Activated naive CD4-positive, alpha-beta T cell treated with anti-CD3 and anti-CD28 coated beads, Interleukin-2, amount 50 U/mL, for 72 hours (primary cell): ENCODE measurements around the gene DAZAP1. TPM values are rescaled to one million over a fixed set of nuclear protein-coding genes. Genes with fewer than 3 reads are reported as not detected.

Source experiments
- ATAC-seq, 2 donors: fragments of 150-1000 bp; cut with Tn5 transposase; 2 replicates each; pipeline ENCODE4 v1.10.0; 2021; ENCODE audit warnings: mild to moderate bottlenecking in 2 of 2, moderate library complexity in 2 of 2
- DNase-seq, 2 donors: peaks; one replicate each; pipeline ENCODE4 v3.0.0; 2021 to 2022; ENCODE audit warnings: low spot score in 2 of 2
- H3K27ac Mint-ChIP-seq, 2 donors: one replicate each; pipeline ENCODE4 v1.8.0; 2022; ENCODE audit warnings: mild to moderate bottlenecking in 2 of 2, mixed read lengths in 2 of 2
- H3K36me3 Mint-ChIP-seq, 2 donors: one replicate each; pipeline ENCODE4 v1.8.0; 2022; ENCODE audit warnings: mixed read lengths in 2 of 2
- H3K9me3 Mint-ChIP-seq, 2 donors: one replicate each; pipeline ENCODE4 v1.8.0; 2022; ENCODE audit warnings: mixed read lengths in 2 of 2
- total RNA-seq, 2 donors: library from RNA; stranded (reverse); gene quantifications; one replicate each; pipeline ENCODE4 v1.2.3, GENCODE V29; 2022

DAZAP1 gene
- total RNA-seq, 2 donors from 2014 or later, result 194 to 298 TPM

DNA sequence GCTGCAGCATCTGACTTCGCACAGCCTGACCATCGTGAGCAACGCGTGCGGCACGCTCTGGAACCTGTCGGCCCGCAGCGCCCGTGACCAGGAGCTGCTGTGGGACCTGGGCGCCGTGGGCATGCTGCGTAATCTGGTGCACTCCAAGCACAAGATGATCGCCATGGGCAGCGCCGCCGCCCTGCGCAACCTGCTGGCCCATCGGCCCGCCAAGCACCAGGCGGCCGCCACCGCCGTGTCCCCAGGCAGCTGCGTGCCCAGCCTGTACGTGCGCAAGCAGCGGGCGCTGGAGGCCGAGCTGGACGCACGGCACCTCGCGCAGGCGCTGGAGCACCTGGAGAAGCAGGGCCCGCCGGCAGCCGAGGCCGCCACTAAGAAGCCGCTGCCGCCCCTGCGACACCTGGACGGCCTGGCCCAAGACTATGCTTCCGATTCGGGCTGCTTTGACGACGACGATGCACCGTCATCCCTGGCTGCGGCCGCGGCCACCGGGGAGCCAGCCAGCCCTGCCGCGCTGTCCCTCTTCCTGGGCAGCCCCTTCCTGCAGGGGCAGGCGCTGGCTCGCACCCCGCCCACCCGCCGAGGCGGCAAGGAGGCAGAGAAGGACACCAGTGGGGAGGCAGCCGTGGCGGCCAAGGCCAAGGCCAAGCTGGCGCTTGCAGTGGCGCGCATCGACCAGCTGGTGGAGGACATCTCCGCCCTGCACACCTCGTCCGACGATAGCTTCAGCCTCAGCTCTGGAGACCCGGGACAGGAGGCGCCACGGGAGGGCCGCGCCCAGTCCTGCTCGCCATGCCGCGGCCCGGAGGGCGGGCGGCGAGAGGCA lies 58.0 kb downstream of the DAZAP1 start:
- Mint-ChIP-seq H3K27ac (no peak overlapping the region), H3K36me3 (no peaks in the 10 kb centered on the region), H3K9me3 (no peaks in the 10 kb centered on the region)
- ATAC-seq, result peak; percentile 31 to 39
- no peak for DNase-seq

DNA sequence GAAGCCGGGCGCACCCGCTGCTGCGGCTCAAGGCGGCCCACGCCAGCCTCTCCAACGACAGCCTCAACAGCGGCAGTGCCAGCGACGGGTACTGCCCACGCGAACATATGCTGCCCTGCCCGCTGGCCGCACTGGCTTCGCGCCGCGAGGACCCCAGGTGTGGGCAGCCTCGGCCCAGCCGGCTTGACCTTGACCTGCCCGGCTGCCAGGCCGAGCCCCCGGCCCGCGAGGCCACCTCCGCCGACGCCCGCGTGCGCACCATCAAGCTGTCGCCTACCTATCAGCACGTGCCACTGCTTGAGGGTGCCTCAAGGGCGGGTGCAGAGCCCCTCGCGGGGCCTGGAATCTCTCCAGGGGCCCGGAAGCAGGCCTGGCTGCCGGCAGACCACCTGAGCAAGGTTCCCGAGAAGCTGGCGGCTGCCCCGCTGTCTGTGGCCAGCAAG lies 58.7 kb downstream of the DAZAP1 start:
- no peaks in the 10 kb centered on the region for H3K9me3 Mint-ChIP-seq
- no peak overlapping the region for H3K27ac Mint-ChIP-seq
- no peak for DNase-seq
- no peaks in the 10 kb centered on the region for H3K36me3 Mint-ChIP-seq
- ATAC-seq, result no peak

DNA sequence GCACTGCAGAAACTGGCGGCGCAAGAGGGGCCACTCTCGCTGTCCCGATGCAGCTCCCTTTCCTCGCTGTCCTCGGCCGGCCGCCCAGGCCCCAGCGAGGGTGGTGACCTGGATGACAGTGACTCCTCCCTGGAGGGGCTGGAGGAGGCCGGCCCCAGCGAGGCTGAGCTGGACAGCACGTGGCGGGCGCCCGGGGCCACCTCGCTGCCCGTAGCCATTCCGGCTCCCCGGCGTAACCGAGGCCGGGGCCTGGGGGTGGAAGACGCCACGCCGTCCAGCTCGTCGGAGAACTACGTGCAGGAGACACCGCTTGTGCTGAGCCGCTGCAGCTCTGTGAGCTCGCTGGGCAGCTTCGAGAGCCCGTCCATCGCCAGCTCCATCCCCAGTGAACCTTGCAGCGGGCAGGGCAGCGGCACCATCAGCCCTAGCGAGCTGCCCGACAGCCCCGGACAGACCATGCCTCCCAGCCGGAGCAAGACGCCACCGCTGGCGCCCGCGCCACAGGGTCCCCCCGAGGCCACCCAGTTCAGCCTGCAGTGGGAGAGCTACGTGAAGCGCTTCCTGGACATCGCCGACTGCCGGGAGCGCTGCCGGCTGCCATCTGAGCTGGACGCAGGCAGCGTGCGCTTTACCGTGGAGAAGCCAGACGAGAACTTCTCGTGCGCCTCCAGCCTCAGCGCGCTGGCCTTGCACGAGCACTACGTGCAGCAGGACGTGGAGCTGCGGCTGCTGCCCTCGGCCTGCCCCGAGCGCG lies 59.3 kb downstream of the DAZAP1 start:
- Mint-ChIP-seq H3K9me3 (no peaks in the 10 kb centered on the region), H3K27ac (no peak overlapping the region), H3K36me3 (no peaks in the 10 kb centered on the region)
- DNase-seq (peak in 1 of 2 donors; percentile 21), ATAC-seq (no peak)

DNA sequence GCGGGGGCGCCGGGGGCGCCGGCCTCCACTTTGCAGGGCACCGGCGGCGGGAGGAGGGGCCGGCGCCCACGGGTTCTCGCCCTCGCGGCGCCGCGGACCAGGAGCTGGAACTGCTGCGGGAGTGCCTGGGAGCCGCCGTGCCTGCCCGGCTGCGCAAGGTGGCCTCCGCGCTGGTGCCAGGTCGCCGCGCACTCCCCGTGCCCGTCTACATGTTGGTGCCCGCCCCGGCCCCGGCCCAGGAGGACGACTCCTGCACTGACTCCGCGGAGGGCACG lies 59.8 kb downstream of the DAZAP1 start:
- Mint-ChIP-seq H3K9me3 (no peaks in the 10 kb centered on the region), H3K27ac (no peak overlapping the region), H3K36me3 (no peaks in the 10 kb centered on the region)
- ATAC-seq, result no peak
- DNase-seq, result no peak

DNA sequence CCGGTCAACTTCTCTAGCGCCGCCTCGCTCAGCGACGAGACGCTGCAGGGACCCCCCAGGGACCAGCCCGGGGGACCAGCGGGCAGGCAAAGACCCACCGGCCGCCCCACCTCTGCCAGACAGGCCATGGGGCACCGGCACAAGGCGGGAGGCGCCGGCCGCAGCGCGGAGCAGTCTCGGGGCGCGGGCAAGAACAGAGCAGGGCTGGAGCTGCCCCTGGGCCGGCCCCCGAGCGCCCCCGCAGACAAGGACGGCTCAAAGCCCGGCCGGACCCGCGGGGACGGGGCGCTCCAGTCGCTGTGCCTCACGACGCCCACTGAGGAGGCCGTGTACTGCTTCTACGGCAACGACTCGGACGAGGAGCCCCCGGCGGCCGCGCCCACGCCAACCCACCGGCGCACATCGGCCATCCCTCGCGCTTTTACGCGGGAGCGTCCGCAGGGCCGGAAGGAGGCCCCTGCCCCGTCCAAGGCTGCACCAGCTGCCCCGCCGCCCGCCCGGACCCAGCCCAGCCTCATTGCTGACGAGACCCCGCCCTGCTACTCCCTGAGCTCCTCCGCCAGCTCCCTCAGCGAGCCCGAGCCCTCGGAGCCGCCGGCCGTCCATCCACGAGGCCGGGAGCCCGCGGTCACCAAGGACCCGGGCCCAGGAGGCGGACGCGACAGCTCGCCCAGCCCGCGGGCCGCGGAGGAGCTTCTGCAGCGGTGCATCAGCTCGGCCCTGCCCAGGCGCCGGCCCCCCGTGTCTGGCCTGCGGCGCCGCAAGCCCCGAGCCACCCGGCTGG lies 60.3 kb downstream of the DAZAP1 start:
- DNase-seq (peak in 1 of 2 donors; percentile 14), ATAC-seq (no peak)
- H3K9me3 Mint-ChIP-seq, result no peaks in the 10 kb centered on the region
- H3K36me3 Mint-ChIP-seq, result no peaks in the 10 kb centered on the region
- H3K27ac Mint-ChIP-seq, result no peak overlapping the region

DNA sequence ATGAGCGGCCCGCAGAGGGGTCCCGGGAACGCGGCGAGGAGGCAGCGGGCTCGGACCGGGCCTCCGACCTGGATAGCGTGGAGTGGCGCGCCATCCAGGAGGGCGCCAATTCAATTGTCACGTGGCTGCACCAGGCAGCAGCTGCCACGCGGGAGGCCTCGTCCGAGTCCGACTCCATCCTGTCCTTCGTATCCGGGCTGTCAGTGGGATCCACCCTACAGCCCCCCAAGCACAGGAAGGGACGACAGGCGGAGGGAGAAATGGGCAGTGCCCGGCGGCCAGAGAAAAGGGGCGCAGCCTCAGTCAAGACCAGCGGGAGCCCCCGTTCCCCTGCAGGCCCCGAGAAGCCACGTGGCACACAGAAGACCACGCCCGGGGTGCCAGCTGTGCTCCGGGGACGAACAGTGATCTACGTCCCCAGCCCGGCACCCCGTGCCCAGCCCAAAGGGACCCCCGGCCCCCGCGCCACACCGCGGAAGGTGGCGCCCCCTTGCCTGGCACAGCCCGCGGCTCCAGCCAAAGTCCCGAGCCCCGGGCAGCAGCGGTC lies 61.0 kb downstream of the DAZAP1 start:
- H3K36me3 Mint-ChIP-seq, result no peaks in the 10 kb centered on the region
- no peaks in the 10 kb centered on the region for H3K9me3 Mint-ChIP-seq
- H3K27ac Mint-ChIP-seq, result no peak overlapping the region
- ATAC-seq (no peak), DNase-seq (no peak)

DNA sequence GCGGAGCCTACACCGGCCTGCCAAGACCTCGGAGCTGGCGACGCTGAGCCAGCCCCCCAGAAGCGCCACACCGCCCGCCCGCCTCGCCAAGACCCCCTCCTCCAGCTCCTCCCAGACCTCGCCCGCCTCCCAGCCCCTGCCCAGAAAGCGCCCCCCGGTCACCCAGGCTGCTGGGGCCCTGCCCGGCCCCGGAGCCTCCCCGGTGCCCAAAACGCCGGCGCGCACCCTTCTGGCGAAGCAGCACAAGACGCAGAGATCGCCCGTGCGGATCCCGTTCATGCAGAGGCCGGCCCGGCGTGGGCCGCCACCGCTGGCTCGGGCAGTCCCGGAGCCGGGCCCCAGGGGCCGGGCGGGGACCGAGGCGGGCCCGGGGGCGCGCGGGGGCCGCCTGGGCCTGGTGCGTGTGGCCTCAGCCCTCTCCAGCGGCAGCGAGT lies 61.5 kb downstream of the DAZAP1 start:
- DNase-seq, result peak in 1 of 2 donors; percentile 62
- no peaks in the 10 kb centered on the region for H3K36me3 Mint-ChIP-seq
- no peaks in the 10 kb centered on the region for H3K9me3 Mint-ChIP-seq
- peak in 1 of 2 donors; percentile 36 for ATAC-seq
- H3K27ac Mint-ChIP-seq, result no peak overlapping the region

DNA sequence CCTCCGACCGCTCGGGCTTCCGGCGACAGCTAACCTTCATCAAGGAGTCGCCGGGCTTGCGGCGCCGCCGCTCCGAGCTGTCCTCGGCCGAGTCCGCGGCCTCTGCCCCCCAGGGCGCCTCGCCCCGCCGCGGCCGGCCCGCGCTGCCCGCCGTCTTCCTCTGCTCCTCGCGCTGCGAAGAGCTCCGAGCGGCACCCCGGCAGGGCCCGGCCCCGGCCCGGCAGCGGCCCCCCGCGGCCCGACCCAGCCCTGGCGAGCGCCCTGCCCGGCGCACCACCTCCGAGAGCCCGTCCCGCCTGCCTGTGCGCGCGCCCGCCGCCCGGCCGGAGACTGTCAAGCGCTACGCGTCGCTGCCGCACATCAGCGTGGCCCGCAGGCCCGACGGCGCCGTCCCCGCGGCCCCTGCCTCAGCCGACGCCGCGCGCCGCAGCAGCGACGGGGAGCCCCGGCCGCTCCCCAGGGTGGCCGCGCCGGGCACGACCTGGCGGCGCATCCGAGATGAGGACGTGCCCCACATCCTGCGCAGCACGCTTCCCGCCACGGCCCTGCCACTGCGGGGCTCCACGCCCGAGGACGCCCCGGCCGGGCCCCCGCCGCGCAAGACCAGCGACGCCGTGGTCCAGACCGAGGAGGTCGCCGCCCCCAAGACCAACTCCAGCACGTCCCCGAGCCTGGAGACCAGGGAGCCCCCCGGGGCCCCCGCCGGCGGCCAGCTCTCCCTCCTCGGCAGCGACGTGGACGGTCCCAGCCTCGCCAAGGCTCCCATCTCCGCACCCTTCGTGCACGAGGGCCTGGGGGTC lies 62.1 kb downstream of the DAZAP1 start:
- H3K36me3 Mint-ChIP-seq, result no peaks in the 10 kb centered on the region
- no peaks in the 10 kb centered on the region for H3K9me3 Mint-ChIP-seq
- DNase-seq (no peak), ATAC-seq (peak in 1 of 2 donors; percentile 34)
- no peak overlapping the region for H3K27ac Mint-ChIP-seq

DNA sequence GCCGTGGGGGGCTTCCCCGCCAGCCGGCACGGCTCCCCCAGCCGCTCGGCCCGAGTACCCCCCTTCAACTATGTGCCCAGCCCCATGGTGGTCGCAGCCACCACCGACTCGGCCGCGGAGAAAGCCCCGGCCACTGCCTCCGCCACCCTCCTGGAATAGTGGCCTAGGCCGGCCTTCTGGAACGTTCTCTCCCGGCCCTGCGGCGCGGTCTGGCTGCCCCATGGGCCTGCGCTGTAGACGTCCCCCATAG lies 62.6 kb downstream of the DAZAP1 start:
- DNase-seq, result no peak
- no peak overlapping the region for H3K27ac Mint-ChIP-seq
- no peaks in the 10 kb centered on the region for H3K9me3 Mint-ChIP-seq
- ATAC-seq, result no peak
- no peaks in the 10 kb centered on the region for H3K36me3 Mint-ChIP-seq

DNA sequence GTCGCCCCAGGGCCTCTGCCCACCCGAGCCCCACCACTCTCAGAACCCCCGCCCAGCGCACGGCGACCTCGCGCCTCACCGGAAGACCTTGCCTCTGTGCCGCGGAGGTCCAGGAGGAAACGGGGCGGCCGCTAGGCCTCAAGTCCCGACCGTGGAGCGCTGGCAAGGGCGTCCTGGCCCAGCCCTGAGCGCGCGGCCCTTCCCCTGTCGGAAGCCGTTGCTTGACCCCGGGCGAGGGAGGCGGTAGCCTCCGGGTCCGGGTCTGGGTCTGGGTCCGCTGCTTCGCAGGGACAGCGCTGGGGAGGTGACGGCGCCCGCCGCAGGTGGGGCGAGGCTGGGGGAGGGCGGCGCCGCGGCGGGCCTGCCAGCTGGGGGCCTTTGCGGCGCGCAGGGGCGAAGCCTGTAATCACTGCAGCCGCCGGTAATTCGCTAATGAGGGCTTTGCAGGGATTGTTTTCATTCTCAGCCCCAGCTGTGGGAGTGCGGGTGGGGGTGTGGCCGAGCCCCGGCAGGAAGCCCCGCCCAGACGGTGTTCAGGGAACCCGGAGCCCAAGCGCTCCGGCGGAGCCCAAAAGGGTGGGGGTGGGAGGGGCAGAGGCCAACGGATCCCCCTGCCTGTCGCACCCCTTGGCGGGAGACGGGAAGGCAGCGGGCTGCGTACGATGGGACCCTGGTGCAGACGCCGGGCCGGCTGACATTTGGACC lies 63.1 kb downstream of the DAZAP1 start:
- no peaks in the 10 kb centered on the region for H3K9me3 Mint-ChIP-seq
- peak; percentile 43 to 68 for ATAC-seq

DNA sequence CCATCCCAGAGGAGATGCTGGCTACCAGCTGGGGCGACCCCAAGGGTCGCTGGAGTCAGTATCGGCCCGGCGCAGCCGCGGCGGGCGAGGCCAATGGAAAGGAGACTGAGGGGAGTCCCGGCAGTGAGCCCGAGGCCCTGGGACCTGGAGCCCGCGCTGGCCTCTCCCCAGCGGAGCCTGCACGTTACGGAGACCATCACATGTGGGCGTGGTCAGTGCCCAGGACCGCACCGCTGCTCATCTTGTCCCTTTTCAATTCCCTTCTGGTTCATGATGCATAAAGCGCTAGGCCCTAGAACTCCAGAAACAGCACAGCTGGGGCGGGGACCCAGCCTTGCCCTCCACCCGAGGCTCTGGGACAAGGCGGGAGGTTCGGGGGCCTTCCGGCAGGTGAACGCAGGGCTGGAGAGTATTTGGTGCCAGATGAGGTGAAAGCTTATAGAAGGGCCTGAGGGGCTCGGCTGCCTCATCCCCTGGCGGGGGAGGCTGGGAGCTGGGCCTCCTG lies 63.7 kb downstream of the DAZAP1 start:
- DNase-seq (no peak), ATAC-seq (peak; percentile 41 to 44)
- Mint-ChIP-seq H3K27ac (no peak overlapping the region), H3K36me3 (no peaks in the 10 kb centered on the region), H3K9me3 (no peaks in the 10 kb centered on the region)

More for the DNA sequence above, 63.1 kb downstream of the DAZAP1 start:
- no peak overlapping the region for H3K27ac Mint-ChIP-seq
- DNase-seq, result peak in 1 of 2 donors; percentile 67
- no peaks in the 10 kb centered on the region for H3K36me3 Mint-ChIP-seq

DNA sequence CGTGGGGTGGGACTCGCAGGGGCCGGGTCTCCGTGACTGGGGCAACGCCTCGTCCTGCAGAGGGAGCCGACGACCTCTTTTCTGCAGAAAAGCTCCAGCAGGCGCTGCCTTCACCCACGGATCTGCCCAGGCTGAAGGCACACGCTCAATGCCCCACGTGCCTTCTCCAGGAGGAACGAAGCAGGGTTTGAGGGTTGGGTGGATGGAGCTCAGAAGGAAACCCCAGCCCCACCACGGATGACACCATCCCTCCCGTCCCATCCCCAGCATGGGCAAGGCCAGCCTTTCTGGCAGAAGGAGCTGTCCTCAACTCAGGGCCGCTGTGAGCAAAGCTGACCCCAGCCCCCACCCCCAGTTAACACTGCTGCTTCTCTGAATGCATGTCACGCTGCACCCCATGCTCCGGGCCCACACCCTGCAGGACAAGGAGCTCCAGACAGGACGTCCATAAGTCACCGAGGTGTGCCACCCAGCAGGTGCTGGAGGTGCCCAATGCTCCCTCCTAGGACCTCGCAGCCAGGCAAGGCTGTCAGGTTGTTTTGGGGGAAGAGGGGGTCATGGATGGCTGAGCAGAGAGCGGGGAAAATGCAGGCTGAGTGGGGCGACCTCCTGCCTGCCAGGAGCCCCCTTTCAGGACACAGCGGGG lies 64.3 kb downstream of the DAZAP1 start:
- Mint-ChIP-seq H3K9me3 (no peaks in the 10 kb centered on the region), H3K27ac (no peak overlapping the region), H3K36me3 (no peaks in the 10 kb centered on the region)
- ATAC-seq, result no peak
- no peak for DNase-seq

DNA sequence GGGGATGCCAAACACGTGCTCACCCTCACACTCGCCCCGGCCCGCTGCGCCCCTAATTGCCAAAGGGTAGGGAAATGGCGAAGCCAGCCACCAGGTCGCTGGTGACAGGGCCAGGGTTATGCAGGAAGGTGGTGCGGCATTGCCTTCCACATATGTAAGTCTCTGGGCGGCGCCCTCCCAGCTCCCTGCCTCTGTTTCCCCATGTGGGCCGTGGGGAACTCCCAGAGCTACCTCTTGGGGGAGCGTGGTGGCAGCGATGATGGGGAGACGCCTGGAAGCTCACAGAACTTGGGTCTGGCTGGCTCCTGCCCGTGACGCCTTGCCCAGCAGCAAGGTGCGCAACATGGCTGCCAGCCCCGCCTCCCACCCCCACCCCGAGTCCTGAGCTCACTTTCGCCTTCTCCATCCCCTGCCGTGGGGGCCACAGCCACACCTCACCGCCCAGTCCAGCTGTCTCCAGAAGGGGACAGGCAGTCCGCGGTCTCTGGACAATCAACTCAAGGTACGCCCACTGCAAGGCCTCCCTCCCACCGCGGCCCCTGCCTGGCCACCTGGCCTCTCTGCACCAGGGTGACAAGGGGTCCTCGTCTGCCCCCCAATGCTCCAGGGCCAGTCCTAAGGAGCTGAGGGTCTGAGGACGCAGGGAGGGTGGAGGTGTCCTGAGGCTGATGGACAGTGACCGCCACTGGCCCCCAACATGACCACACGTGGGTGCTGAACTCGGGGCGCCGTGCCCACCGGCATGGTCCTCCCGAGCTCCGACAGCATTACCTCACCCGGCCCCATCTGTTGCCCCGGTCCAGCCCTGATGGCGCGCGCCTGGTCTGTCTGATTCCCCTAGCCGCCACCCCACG lies 65.1 kb downstream of the DAZAP1 start:
- H3K27ac Mint-ChIP-seq, result no peak overlapping the region
- no peaks in the 10 kb centered on the region for H3K9me3 Mint-ChIP-seq
- ATAC-seq, result no peak

DNA sequence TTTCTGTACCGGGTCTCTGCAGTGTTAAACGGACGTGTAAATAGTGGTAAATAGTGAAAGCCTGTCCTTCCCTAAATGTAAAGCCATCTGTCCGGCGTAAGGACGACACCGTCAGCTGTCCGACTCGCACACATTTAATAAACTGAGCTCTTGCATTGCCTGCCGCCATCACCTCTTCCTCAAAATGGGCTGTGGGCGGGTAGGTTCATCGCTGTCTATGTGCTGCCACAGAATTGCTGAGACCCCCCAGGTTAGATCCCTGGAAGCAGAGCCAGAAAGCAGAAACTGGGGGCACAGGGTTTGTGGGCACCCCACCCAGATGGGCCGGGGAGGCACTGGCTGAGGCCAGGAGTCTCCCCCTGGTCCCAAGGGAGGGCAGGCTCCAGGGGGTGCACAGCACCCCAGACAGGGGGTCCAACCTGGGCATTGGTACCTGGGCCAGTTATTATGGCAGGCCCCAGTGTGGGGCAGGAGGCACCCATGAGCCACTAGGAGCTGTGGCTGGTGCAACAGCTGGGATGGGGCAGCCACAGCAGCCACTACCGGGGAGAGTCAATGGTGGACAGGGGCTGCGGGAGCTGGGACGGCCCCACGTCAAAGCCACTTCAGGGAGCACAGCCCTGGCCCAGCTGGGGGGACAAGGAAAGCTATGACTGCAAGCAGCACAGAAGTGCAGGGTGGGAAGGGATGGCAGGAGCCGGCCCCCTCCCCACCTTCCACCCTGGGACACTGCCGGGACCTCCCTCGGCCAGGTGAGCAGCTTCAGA lies 65.9 kb downstream of the DAZAP1 start:
- ATAC-seq (no peak), DNase-seq (no peak)
- Mint-ChIP-seq H3K9me3 (no peaks in the 10 kb centered on the region), H3K27ac (no peak overlapping the region), H3K36me3 (no peaks in the 10 kb centered on the region)

More for the DNA sequence above, 65.1 kb downstream of the DAZAP1 start:
- no peak for DNase-seq
- no peaks in the 10 kb centered on the region for H3K36me3 Mint-ChIP-seq
